Loucy (cell line): ENCODE results near the gene COL5A3.

Experiments
- CTCF ChIP-seq: fragments of 200-600 bp; sonication (generic); conservative IDR thresholded peaks from 2 replicates; pipeline ENCODE4 v1.5.1; 2014; ENCODE audit warnings: mild to moderate bottlenecking, antibody characterized with exemption, low read length
- EZH2phosphoT487 ChIP-seq: fragments of 200-600 bp; IDR thresholded peaks from 2 replicates; pipeline ENCODE4 v1.6.1; 2018; ENCODE audit warnings: antibody characterized with exemption, mild to moderate bottlenecking, moderate library complexity, borderline replicate concordance

- TF ChIP-seq CTCF (no peak), EZH2phosphoT487 (no peak)
These were observed 66.6 kb downstream of the COL5A3 start for GRCh38 chr19:9943744-9944143.
